ENCODE results near the gene SYK.

The SYK gene

GRCh38 chr9:90907790-90908189 lies 106.2 kb downstream of the SYK start:
- no peak for TF ChIP-seq CTCF (IDR thresholded peaks at IDR 0.05)
- no peak for TF ChIP-seq ZFX (IDR thresholded peaks at IDR 0.05; ENCODE audit: borderline replicate concordance)
- H3K27ac ChIP-seq: no peak overlapping the region

DNA sequence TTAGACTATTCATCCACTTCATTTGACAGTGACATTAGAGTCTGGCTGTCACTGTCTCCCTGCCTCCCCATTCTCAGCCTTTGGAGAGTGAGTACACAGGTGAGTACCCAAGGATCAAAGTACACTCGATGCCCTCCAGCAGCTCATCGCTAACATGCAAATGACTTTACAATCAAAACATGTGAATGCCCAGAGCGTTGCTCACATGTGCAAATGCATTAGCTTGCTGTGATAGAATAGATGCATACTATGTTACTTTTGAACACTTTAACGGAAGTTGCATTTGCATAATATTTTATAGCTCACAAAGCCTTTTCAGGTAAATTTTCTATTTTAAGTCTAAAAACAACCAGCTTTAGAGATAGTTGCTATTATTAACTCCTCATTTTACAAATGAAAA lies 107.6 kb downstream of the SYK start:
- no peak overlapping the region for H3K27ac ChIP-seq
- TF ChIP-seq CTCF (IDR thresholded peaks at IDR 0.05): no peak
- no peak for TF ChIP-seq ZFX (IDR thresholded peaks at IDR 0.05; ENCODE audit: borderline replicate concordance)

GRCh38 chr9:90909747-90910283 lies 108.2 kb downstream of the SYK start:
- no peak for TF ChIP-seq ZFX (IDR thresholded peaks at IDR 0.05; ENCODE audit: borderline replicate concordance)
- TF ChIP-seq CTCF (IDR thresholded peaks at IDR 0.05): no peak
- no peak overlapping the region for H3K27ac ChIP-seq

- TF ChIP-seq ZFX (IDR thresholded peaks at IDR 0.05; ENCODE audit: borderline replicate concordance) (no peak), CTCF (IDR thresholded peaks at IDR 0.05) (no peak)
- no peak overlapping the region for H3K27ac ChIP-seq
Measured at GRCh38 chr9:90914196-90914595, 112.6 kb downstream of the SYK start.

- TF ChIP-seq ZFX (IDR thresholded peaks at IDR 0.05; ENCODE audit: borderline replicate concordance) (no peak), CTCF (IDR thresholded peaks at IDR 0.05) (peak; percentile 86)
- no peak overlapping the region for H3K27ac ChIP-seq
Measured at GRCh38 chr9:90914868-90915483, 113.4 kb downstream of the SYK start.

DNA sequence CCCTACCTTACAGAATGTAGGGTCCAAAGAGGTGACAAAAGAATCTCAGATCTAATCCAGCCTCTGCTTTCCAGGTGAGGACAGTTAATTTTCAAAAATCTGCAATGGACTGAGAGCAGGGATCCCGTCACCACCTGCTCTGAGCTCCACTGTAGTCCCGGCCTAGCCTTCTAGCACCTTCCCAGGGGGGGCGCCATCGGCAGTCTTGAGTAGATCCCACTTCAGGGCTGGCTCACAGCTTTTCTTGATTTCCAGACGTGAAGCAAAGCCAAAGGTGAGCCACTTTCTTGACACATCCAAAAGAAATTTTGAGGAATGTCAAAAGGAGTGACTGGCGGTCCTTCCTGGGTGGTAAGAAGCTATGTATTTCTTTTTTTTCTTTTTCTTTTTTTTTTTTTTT lies 114.1 kb downstream of the SYK start:
- no peak overlapping the region for H3K27ac ChIP-seq

More for the DNA sequence above, 114.1 kb downstream of the SYK start:
- TF ChIP-seq CTCF (IDR thresholded peaks at IDR 0.05) (no peak), ZFX (IDR thresholded peaks at IDR 0.05; ENCODE audit: borderline replicate concordance) (no peak)
